ENCODE measurements around the gene KAZN.

The KAZN gene

GRCh38 chr1:14598007-14598497 is 433 bp upstream of the KAZN start:
- H3K4me3 Mint-ChIP-seq = no peak overlapping the region
- H3K9me3 Mint-ChIP-seq = no peaks in the 10 kb centered on the region
- peaks cover 10% of the 10 kb centered on the region for H3K4me1 Mint-ChIP-seq (ENCODE audit: low read depth)
- no peak for DNase-seq
- H3K36me3 Mint-ChIP-seq (ENCODE audit: low read depth) = no peaks in the 10 kb centered on the region
- H3K27me3 Mint-ChIP-seq = peaks cover 72% of the 10 kb centered on the region
- H3K27ac Mint-ChIP-seq = no peak overlapping the region

- no peaks in the 10 kb centered on the region for H3K9me3 Mint-ChIP-seq
- H3K4me3 Mint-ChIP-seq = no peak overlapping the region
- H3K27ac Mint-ChIP-seq = no peak overlapping the region
- peaks cover 10% of the 10 kb centered on the region for H3K4me1 Mint-ChIP-seq (ENCODE audit: low read depth)
- peaks cover 77% of the 10 kb centered on the region for H3K27me3 Mint-ChIP-seq
- no peaks in the 10 kb centered on the region for H3K36me3 Mint-ChIP-seq (ENCODE audit: low read depth)
- no peak for DNase-seq
Measured at GRCh38 chr1:14599183-14599791, 802 bp downstream of the KAZN start.

- DNase-seq = no peak
- Mint-ChIP-seq H3K4me3 (no peak overlapping the region), H3K36me3 (ENCODE audit: low read depth) (no peaks in the 10 kb centered on the region), H3K4me1 (ENCODE audit: low read depth) (peaks cover 10% of the 10 kb centered on the region), H3K27ac (no peak overlapping the region), H3K27me3 (peaks cover 78% of the 10 kb centered on the region), H3K9me3 (no peaks in the 10 kb centered on the region)
Measured at GRCh38 chr1:14599800-14600199, 1.3 kb downstream of the KAZN start.

- no peak for DNase-seq
- Mint-ChIP-seq H3K4me1 (ENCODE audit: low read depth) (peaks cover 10% of the 10 kb centered on the region), H3K36me3 (ENCODE audit: low read depth) (no peaks in the 10 kb centered on the region), H3K27me3 (peaks cover 80% of the 10 kb centered on the region), H3K27ac (no peak overlapping the region), H3K4me3 (no peak overlapping the region), H3K9me3 (no peaks in the 10 kb centered on the region)
Measured at GRCh38 chr1:14600405-14601112, 2.1 kb downstream of the KAZN start.

GRCh38 chr1:14602136-14602535 is 3.7 kb downstream of the KAZN start:
- Mint-ChIP-seq H3K9me3 (no peaks in the 10 kb centered on the region), H3K27me3 (peaks cover 70% of the 10 kb centered on the region), H3K4me3 (no peak overlapping the region), H3K27ac (no peak overlapping the region), H3K4me1 (ENCODE audit: low read depth) (peaks cover 10% of the 10 kb centered on the region), H3K36me3 (ENCODE audit: low read depth) (no peaks in the 10 kb centered on the region)
- DNase-seq = no peak

- Mint-ChIP-seq H3K27ac (no peak overlapping the region), H3K4me1 (ENCODE audit: low read depth) (peaks cover 10% of the 10 kb centered on the region), H3K9me3 (no peaks in the 10 kb centered on the region), H3K36me3 (ENCODE audit: low read depth) (no peaks in the 10 kb centered on the region), H3K4me3 (no peak overlapping the region), H3K27me3 (peaks cover 58% of the 10 kb centered on the region)
- no peak for DNase-seq
Measured at GRCh38 chr1:14603645-14604044, 5.2 kb downstream of the KAZN start.

- H3K4me1 Mint-ChIP-seq (ENCODE audit: low read depth) = peaks cover 10% of the 10 kb centered on the region
- H3K36me3 Mint-ChIP-seq (ENCODE audit: low read depth) = no peaks in the 10 kb centered on the region
- H3K27ac Mint-ChIP-seq = no peak overlapping the region
- no peaks in the 10 kb centered on the region for H3K9me3 Mint-ChIP-seq
- no peak overlapping the region for H3K4me3 Mint-ChIP-seq
- H3K27me3 Mint-ChIP-seq = peaks cover 56% of the 10 kb centered on the region
- no peak for DNase-seq
Measured at GRCh38 chr1:14604414-14604813, 5.9 kb downstream of the KAZN start.

GRCh38 chr1:14605945-14606344 is 7.5 kb downstream of the KAZN start:
- Mint-ChIP-seq H3K36me3 (ENCODE audit: low read depth) (no peaks in the 10 kb centered on the region), H3K27ac (no peak overlapping the region), H3K27me3 (peaks cover 43% of the 10 kb centered on the region), H3K4me1 (ENCODE audit: low read depth) (no peaks in the 10 kb centered on the region), H3K4me3 (no peak overlapping the region), H3K9me3 (no peaks in the 10 kb centered on the region)
- DNase-seq = no peak

GRCh38 chr1:14606632-14607031 is 8.1 kb downstream of the KAZN start:
- H3K27ac Mint-ChIP-seq = no peak overlapping the region
- H3K36me3 Mint-ChIP-seq (ENCODE audit: low read depth) = no peaks in the 10 kb centered on the region
- no peak for DNase-seq
- H3K4me3 Mint-ChIP-seq = no peak overlapping the region
- H3K4me1 Mint-ChIP-seq (ENCODE audit: low read depth) = no peaks in the 10 kb centered on the region
- H3K27me3 Mint-ChIP-seq = peaks cover 36% of the 10 kb centered on the region
- H3K9me3 Mint-ChIP-seq = no peaks in the 10 kb centered on the region

- no peak for DNase-seq
- no peak overlapping the region for H3K27ac Mint-ChIP-seq
- no peaks in the 10 kb centered on the region for H3K36me3 Mint-ChIP-seq (ENCODE audit: low read depth)
- H3K4me3 Mint-ChIP-seq = no peak overlapping the region
- H3K27me3 Mint-ChIP-seq = peaks cover 30% of the 10 kb centered on the region
- H3K4me1 Mint-ChIP-seq (ENCODE audit: low read depth) = no peaks in the 10 kb centered on the region
- H3K9me3 Mint-ChIP-seq = no peaks in the 10 kb centered on the region
Measured at GRCh38 chr1:14607295-14607694, 8.8 kb downstream of the KAZN start.

GRCh38 chr1:14608308-14608707 is 9.8 kb downstream of the KAZN start:
- H3K36me3 Mint-ChIP-seq (ENCODE audit: low read depth) = no peaks in the 10 kb centered on the region
- no peak overlapping the region for H3K27ac Mint-ChIP-seq
- peaks cover 21% of the 10 kb centered on the region for H3K27me3 Mint-ChIP-seq
- H3K9me3 Mint-ChIP-seq = no peaks in the 10 kb centered on the region
- no peak overlapping the region for H3K4me3 Mint-ChIP-seq
- H3K4me1 Mint-ChIP-seq (ENCODE audit: low read depth) = no peaks in the 10 kb centered on the region
- DNase-seq = no peak

GRCh38 chr1:14610761-14611160 is 12.3 kb downstream of the KAZN start:
- Mint-ChIP-seq H3K4me1 (ENCODE audit: low read depth) (no peaks in the 10 kb centered on the region), H3K36me3 (ENCODE audit: low read depth) (no peaks in the 10 kb centered on the region), H3K27ac (no peak overlapping the region), H3K27me3 (peaks cover 15% of the 10 kb centered on the region), H3K4me3 (no peak overlapping the region), H3K9me3 (no peaks in the 10 kb centered on the region)
- DNase-seq = no peak

GRCh38 chr1:14611792-14612191 is 13.3 kb downstream of the KAZN start:
- no peak overlapping the region for H3K4me3 Mint-ChIP-seq
- H3K9me3 Mint-ChIP-seq = no peaks in the 10 kb centered on the region
- H3K36me3 Mint-ChIP-seq (ENCODE audit: low read depth) = no peaks in the 10 kb centered on the region
- peaks cover 13% of the 10 kb centered on the region for H3K27me3 Mint-ChIP-seq
- no peaks in the 10 kb centered on the region for H3K4me1 Mint-ChIP-seq (ENCODE audit: low read depth)
- no peak overlapping the region for H3K27ac Mint-ChIP-seq
- no peak for DNase-seq

GRCh38 chr1:14612256-14612655 is 13.8 kb downstream of the KAZN start:
- no peak for DNase-seq
- H3K27me3 Mint-ChIP-seq = peaks cover 13% of the 10 kb centered on the region
- H3K4me1 Mint-ChIP-seq (ENCODE audit: low read depth) = no peaks in the 10 kb centered on the region
- no peaks in the 10 kb centered on the region for H3K9me3 Mint-ChIP-seq
- H3K4me3 Mint-ChIP-seq = no peak overlapping the region
- no peak overlapping the region for H3K27ac Mint-ChIP-seq
- H3K36me3 Mint-ChIP-seq (ENCODE audit: low read depth) = no peaks in the 10 kb centered on the region

- Mint-ChIP-seq H3K4me3 (no peak overlapping the region), H3K4me1 (ENCODE audit: low read depth) (no peaks in the 10 kb centered on the region), H3K27me3 (peaks cover 11% of the 10 kb centered on the region), H3K9me3 (peaks cover 5% of the 10 kb centered on the region), H3K36me3 (ENCODE audit: low read depth) (no peaks in the 10 kb centered on the region), H3K27ac (no peak overlapping the region)
- DNase-seq = no peak
Measured at GRCh38 chr1:14613926-14614325, 15.4 kb downstream of the KAZN start.
